Ovary (tissue), 9 donors: ENCODE measurements around the gene COPZ2. TPM values are rescaled to one million over a fixed set of nuclear protein-coding genes. Genes with fewer than 3 reads are reported as not detected.
"Not testable (repeated sequence)": the region's sequence is repeated elsewhere in the genome, so short reads cannot be mapped to it uniquely, and the experiment has no call there.

Source experiments
- DNase-seq, 5 donors: peaks; one replicate each; pipeline ENCODE4 v3.0.0-alpha.2; 2019 to 2020
- H3K27ac ChIP-seq, 2 donors: fragments of 200-600 bp; one replicate each; pipeline versions ENCODE4 v1.5.1 to v1.8.0; 2019 to 2022
- H3K27me3 ChIP-seq: fragments of 200-600 bp; one replicate; pipeline ENCODE4 v1.8.0; 2022
- H3K36me3 ChIP-seq: fragments of 200-600 bp; sonication (generic); one replicate; pipeline ENCODE4 v1.5.1; 2019
- H3K4me1 ChIP-seq: one replicate; pipeline ENCODE4 v1.8.1; 2013; ENCODE audit warnings: mild to moderate bottlenecking, moderate library complexity; ENCODE audit not compliant: insufficient read depth
- H3K4me3 ChIP-seq: fragments of 200-600 bp; sonication (generic); one replicate; pipeline ENCODE4 v1.5.1; 2017
- H3K9me3 ChIP-seq, 2 donors: fragments of 200-600 bp in 1 of 2; sonication (generic) in 1 of 2; one replicate each; pipeline versions ENCODE4 v1.5.1 to v1.8.1; 2013 to 2019; ENCODE audit warnings: mild to moderate bottlenecking in 1 of 2, moderate library complexity in 1 of 2
- CTCF ChIP-seq, 3 donors: fragments of 450-650 bp in 2 of 3; fragments of 200-600 bp in 1 of 3; IDR thresholded peaks; one replicate each; pipeline versions ENCODE4 v1.5.1 to v1.8.0; 2016 to 2022; ENCODE audit warnings: antibody characterized with exemption in 3 of 3, mild to moderate bottlenecking in 1 of 3
- EP300 ChIP-seq: sonication (generic); formaldehyde crosslinking; IDR thresholded peaks from one replicate; pipeline ENCODE4 v1.6.1; 2017; ENCODE audit warnings: antibody characterized with exemption
- POLR2A ChIP-seq: fragments of 450-650 bp; IDR thresholded peaks from one replicate; pipeline ENCODE4 v1.6.1; 2017; ENCODE audit warnings: antibody characterized with exemption, mild to moderate bottlenecking, moderate library complexity
- WGBS, 3 donors: extraction: QIAGEN DNeasy Blood & Tissue Kit in 1 of 3; methylation state at CpG; one replicate each; pipeline versions ENCODE4 v1.1.5 to v1.1.7; 2013 to 2017; 5-methylcytosine and 5-hydroxymethylcytosine counted together
- intact Hi-C, 4 donors: fragments of 100-400 bp; cut with DNase I; formaldehyde crosslinking; loops; one replicate each; pipeline versions ENCODE4 v1.11.0 to v1.15.1; 2022 to 2023
- polyA plus RNA-seq, 2 donors: library from polyadenylated mRNA; stranded (reverse); fragments of 200-250 nt in 1 of 2; fragments of 350-450 nt in 1 of 2; fragmentation: Illumina TruSeq in 1 of 2; extraction: RNeasy Lipid Tissue Mini Kit (QIAGEN cat#74804) in 1 of 2; gene quantifications; one replicate each; pipeline ENCODE4 v1.2.3, GENCODE V29; 2013 to 2014
- total RNA-seq, 7 donors: library from RNA; depleted of rRNA in 2 of 7; stranded (reverse); fragments of >200 nt in 2 of 7; fragmentation: NEBNext Ultra II Directional in 3 of 7; extraction: Animal tissue kit (Norgen Biotek cat#: 25700) in 3 of 7; gene quantifications; one replicate each; pipeline versions ENCODE4 v1.1.0 to v1.2.4, GENCODE V29; 2016 to 2023
- donor health status: DM: no; HTN: no; CAD: no; lungs with moderate emphysema.
- donor health status: DM: no; HTN: no; CAD: no.
- donor health status: Bipolar disorder and iron deficiency.
- donor health status: DM: yes; HTN: yes; CAD: no.
- donor health status: DM: no; HTN: no; CAD: no.
- donor health status: DM: yes; HTN: yes; CAD: no.

The COPZ2 gene
- total and polyA plus RNA-seq, 9 donors: 1.7 to 58.1 (median 12.1) TPM

GRCh38 chr17:48074322-48075081, 36.9 kb upstream of the COPZ2 start:
- Histone ChIP-seq H3K4me1 (no peaks in the 10 kb centered on the region), H3K4me3 (no peak overlapping the region), H3K9me3 (no peaks in the 10 kb centered on the region), H3K27me3 (no peaks in the 10 kb centered on the region), H3K27ac (no peak overlapping the region), H3K36me3 (no peaks in the 10 kb centered on the region)
- 52 to 68% (median 54%) methylated on average over 7 of the region's 7 CpGs for WGBS, 3 donors
- intact Hi-C loops: loop anchor here in 3 of 4 donors (2.0 to 10.0 kb wide), 2 partner anchors 48 to 50 kb away; no protein-coding TSS in a partner anchor
- peak; percentile 72 to 88 (median 75) for DNase-seq
- TF ChIP-seq EP300 (no peak), CTCF (IDR thresholded peaks at IDR 0.05) (peak; percentile 82 to 93 (median 89)), POLR2A (no peak)

GRCh38 chr17:48073566-48074094, 36.0 kb upstream of the COPZ2 start:
- H3K9me3 ChIP-seq, H3K4me1 ChIP-seq, H3K36me3 ChIP-seq, H3K27me3 ChIP-seq, H3K27ac ChIP-seq, H3K4me3 ChIP-seq, DNase-seq: not testable (repeated sequence)
- intact Hi-C loops: loop anchor here (2.0 to 10.0 kb wide), 2 partner anchors 47 to 51 kb away; no protein-coding TSS in a partner anchor
- WGBS, 3 donors: 93 to 95% (median 94%) methylated on average over 5 of the region's 5 CpGs

- 91 to 94% (median 93%) methylated on average over 9 of the region's 9 CpGs for WGBS, 3 donors
- not testable (repeated sequence) for DNase-seq, H3K27ac ChIP-seq, H3K4me3 ChIP-seq, H3K27me3 ChIP-seq, H3K4me1 ChIP-seq, H3K9me3 ChIP-seq, H3K36me3 ChIP-seq
- intact Hi-C loops: loop anchor here in 2 of 4 donors (2.0 to 10.0 kb wide), 2 partner anchors 46 to 52 kb away; no protein-coding TSS in a partner anchor
Measured at GRCh38 chr17:48072811-48073210, 35.2 kb upstream of the COPZ2 start.

- H3K9me3 ChIP-seq: no peaks in the 10 kb centered on the region
- H3K4me1 ChIP-seq: peaks cover 1% of the 10 kb centered on the region
- no peaks in the 10 kb centered on the region for H3K27me3 ChIP-seq
- no peaks in the 10 kb centered on the region for H3K36me3 ChIP-seq
- WGBS, 3 donors: 47 to 65% (median 62%) methylated on average over 2 of the region's 2 CpGs
- intact Hi-C loops: loop anchor here in 2 of 4 donors (2.0 to 10.0 kb wide), 2 partner anchors 45 to 53 kb away; no protein-coding TSS in a partner anchor
- no peak overlapping the region for H3K27ac ChIP-seq
- H3K4me3 ChIP-seq: no peak overlapping the region
- TF ChIP-seq POLR2A (no peak), CTCF (IDR thresholded peaks at IDR 0.05) (no peak), EP300 (no peak)
- no peak for DNase-seq
Measured at GRCh38 chr17:48071654-48072053, 34.1 kb upstream of the COPZ2 start.

- no peak for DNase-seq
- H3K36me3 ChIP-seq: no peaks in the 10 kb centered on the region
- H3K4me1 ChIP-seq: peaks cover 7% of the 10 kb centered on the region
- TF ChIP-seq POLR2A: no peak
- no peak for TF ChIP-seq EP300
- TF ChIP-seq CTCF (IDR thresholded peaks at IDR 0.05): no peak
- intact Hi-C loops: loop anchor here in 1 of 4 donors (10.0 kb wide), 1 partner anchor 55 kb away; no protein-coding TSS in a partner anchor
- H3K27ac ChIP-seq: no peak overlapping the region
- H3K9me3 ChIP-seq: no peaks in the 10 kb centered on the region
- H3K4me3 ChIP-seq: no peak overlapping the region
- no peaks in the 10 kb centered on the region for H3K27me3 ChIP-seq
- WGBS, 3 donors: 47 to 64% (median 64%) methylated on average over 2 of the region's 2 CpGs
Measured at GRCh38 chr17:48070195-48070594, 32.6 kb upstream of the COPZ2 start.
